CD8-positive, alpha-beta memory T cell (primary cell): ENCODE measurements around the gene LCA5. TPM values are rescaled to one million over a fixed set of nuclear protein-coding genes. Genes with fewer than 3 reads are reported as not detected.

Source experiments
- CTCF ChIA-PET: fragments of 350-600 bp; sonication (Branson Sonifier 250); formaldehyde crosslinking; loops from one replicate; lab custom pipeline; 2021; ENCODE audit warnings: antibody characterized with exemption; lab: Charles Lee
- POLR2A ChIA-PET: fragments of 350-600 bp; sonication (Branson Sonifier 250); formaldehyde crosslinking; loops from one replicate; lab custom pipeline; 2021; ENCODE audit warnings: antibody characterized with exemption; lab: Charles Lee
- DNase-seq, 5 donors: peaks; one replicate each; pipeline versions ENCODE4 v3.0.0 to v3.0.0-alpha.2; 2020 to 2022; ENCODE audit warnings: mixed read lengths in 1 of 5
- H3K27ac ChIP-seq: one replicate; pipeline ENCODE4 v1.7.0; 2013; ENCODE audit warnings: low read depth, mild to moderate bottlenecking, low read length, moderate library complexity
- H3K27me3 ChIP-seq: 2 replicates; pipeline ENCODE4 v1.7.0; 2013; ENCODE audit warnings: low read length, mild to moderate bottlenecking; ENCODE audit not compliant: insufficient read depth, poor library complexity, severe bottlenecking
- H3K36me3 ChIP-seq: 2 replicates; pipeline ENCODE4 v1.7.0; 2013; ENCODE audit warnings: mild to moderate bottlenecking, low read length, moderate library complexity; ENCODE audit not compliant: insufficient read depth
- H3K4me1 ChIP-seq: 2 replicates; pipeline ENCODE4 v1.7.0; 2013; ENCODE audit warnings: mild to moderate bottlenecking, low read length, moderate library complexity; ENCODE audit not compliant: insufficient read depth
- H3K4me3 ChIP-seq: 2 replicates; pipeline ENCODE4 v1.7.0; 2013; ENCODE audit warnings: mild to moderate bottlenecking, low read length
- H3K9me3 ChIP-seq: 2 replicates; pipeline ENCODE4 v1.7.0; 2013; ENCODE audit warnings: mild to moderate bottlenecking, low read length
- H3K27ac Mint-ChIP-seq, 8 donors: one replicate each; pipeline ENCODE4 v1.8.0; 2020 to 2021; ENCODE audit warnings: mixed read lengths in 8 of 8, mild to moderate bottlenecking in 6 of 8, inconsistent platforms in 3 of 8, moderate library complexity in 3 of 8
- H3K27me3 Mint-ChIP-seq, 2 donors: one replicate each; pipeline ENCODE4 v1.8.0; 2020 to 2021; ENCODE audit warnings: mixed read lengths in 2 of 2, mild to moderate bottlenecking in 1 of 2, moderate library complexity in 1 of 2
- H3K36me3 Mint-ChIP-seq, 3 donors: one replicate each; pipeline ENCODE4 v1.8.0; 2020 to 2021; ENCODE audit warnings: mixed read lengths in 3 of 3, inconsistent platforms in 1 of 3, mild to moderate bottlenecking in 1 of 3
- H3K4me1 Mint-ChIP-seq, 3 donors: one replicate each; pipeline ENCODE4 v1.8.0; 2020 to 2021; ENCODE audit warnings: mixed read lengths in 3 of 3, inconsistent platforms in 1 of 3, mild to moderate bottlenecking in 1 of 3
- H3K4me3 Mint-ChIP-seq, 7 donors: one replicate each; pipeline ENCODE4 v1.8.0; 2020 to 2021; ENCODE audit warnings: mixed read lengths in 7 of 7, mild to moderate bottlenecking in 6 of 7, moderate library complexity in 4 of 7, inconsistent platforms in 2 of 7
- H3K9me3 Mint-ChIP-seq, 5 donors: one replicate each; pipeline ENCODE4 v1.8.0; 2020 to 2022; ENCODE audit warnings: mixed read lengths in 5 of 5, mild to moderate bottlenecking in 3 of 5, moderate library complexity in 2 of 5, inconsistent platforms in 1 of 5
- polyA plus RNA-seq: library from polyadenylated mRNA; unstranded; fragments of 300-500 nt; fragmentation: Illumina TruSeq; gene quantifications from one replicate; pipeline ENCODE4 v1.2.3, GENCODE V29; 2021
- total RNA-seq, 2 experiments: library from RNA; stranded (reverse); gene quantifications; one replicate each; pipeline ENCODE4 v1.2.3, GENCODE V29; 2021

LCA5 gene
- total and polyA plus RNA-seq, 3 experiments from 2014 or later = 0.12 to 0.22 (median 0.16) TPM

DNA sequence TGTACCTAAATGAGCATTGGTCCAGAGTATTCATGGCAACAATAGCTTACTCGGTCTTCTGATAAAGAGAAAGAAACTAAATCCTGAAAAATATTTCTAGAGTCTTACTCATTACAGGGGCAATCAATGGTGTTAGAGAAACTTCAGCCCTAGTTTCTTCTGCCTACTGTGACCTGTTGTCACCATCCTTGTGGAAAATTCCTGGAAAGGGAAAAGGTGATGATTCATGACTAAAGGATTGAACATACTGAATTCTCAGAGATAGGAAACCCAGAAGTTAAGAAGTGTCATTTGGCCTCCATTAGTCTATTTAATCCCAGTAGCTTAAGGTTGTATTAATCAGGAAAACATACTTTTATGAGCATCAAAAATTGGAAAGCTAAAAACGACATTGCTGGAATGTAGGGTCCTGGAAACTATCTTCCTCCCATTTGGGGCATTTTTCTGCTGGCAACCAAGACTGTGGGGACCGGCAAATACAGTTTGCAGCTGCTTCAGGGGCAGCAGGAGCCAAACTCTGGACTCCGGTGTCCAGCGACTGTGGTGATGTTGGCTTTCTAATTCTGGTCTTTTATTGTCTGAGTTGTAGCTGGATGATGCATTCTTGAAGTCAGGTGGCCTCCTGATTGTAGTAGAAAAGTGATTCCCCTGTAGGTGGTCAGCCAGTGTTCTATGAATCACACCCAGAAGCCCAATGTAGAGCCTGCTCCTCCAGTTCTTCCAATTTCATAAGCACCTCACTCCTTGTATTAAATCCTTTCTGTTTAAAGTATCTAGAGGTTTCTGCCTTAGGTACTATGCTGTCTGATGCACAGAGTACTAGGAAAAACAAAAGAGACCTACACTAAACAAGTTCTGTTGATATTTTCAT is 67.6 kb downstream of the LCA5 start:
- H3K27ac Mint-ChIP-seq = no peak overlapping the region
- H3K27ac ChIP-seq = no peak overlapping the region
- H3K27me3 ChIP-seq = no peaks in the 10 kb centered on the region
- H3K9me3 ChIP-seq = no peaks in the 10 kb centered on the region
- H3K36me3 Mint-ChIP-seq = no peaks in the 10 kb centered on the region
- CTCF ChIA-PET = no interaction called here
- H3K4me1 ChIP-seq = no peaks in the 10 kb centered on the region
- no peak for DNase-seq
- no peaks in the 10 kb centered on the region for H3K36me3 ChIP-seq
- no peaks in the 10 kb centered on the region for H3K9me3 Mint-ChIP-seq
- peaks cover 0 to 10% of the 10 kb centered on the region in 2 donors for H3K27me3 Mint-ChIP-seq
- no peak overlapping the region for H3K4me3 Mint-ChIP-seq
- POLR2A ChIA-PET = no interaction called here
- H3K4me1 Mint-ChIP-seq = no peaks in the 10 kb centered on the region
- no peak overlapping the region for H3K4me3 ChIP-seq

DNA sequence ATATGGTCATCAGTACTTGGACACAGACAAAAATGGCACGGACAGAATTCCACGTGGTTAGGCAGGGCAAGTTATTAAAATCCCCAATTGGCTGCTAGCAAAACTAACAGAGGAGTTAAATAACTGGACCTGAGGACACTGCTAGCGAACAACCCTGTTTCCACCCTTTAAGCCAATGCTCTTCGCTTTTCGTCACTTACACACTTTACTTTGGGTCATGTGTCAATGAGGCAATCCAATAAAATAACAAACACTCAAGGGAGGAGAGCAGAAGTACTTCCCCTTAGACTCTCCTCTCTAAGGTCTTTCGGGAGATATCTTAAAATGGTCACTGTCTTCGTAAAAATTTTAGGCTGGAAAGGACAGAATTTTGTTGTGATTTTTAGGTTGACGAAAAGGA is 68.6 kb downstream of the LCA5 start:
- H3K4me3 ChIP-seq = no peak overlapping the region
- no peak overlapping the region for H3K27ac Mint-ChIP-seq
- no peak overlapping the region for H3K27ac ChIP-seq
- DNase-seq = no peak
- H3K4me1 Mint-ChIP-seq = no peaks in the 10 kb centered on the region
- no peaks in the 10 kb centered on the region for H3K4me1 ChIP-seq
- peaks cover 0 to 10% of the 10 kb centered on the region in 2 donors for H3K27me3 Mint-ChIP-seq
- no peaks in the 10 kb centered on the region for H3K9me3 ChIP-seq
- no peaks in the 10 kb centered on the region for H3K9me3 Mint-ChIP-seq
- ChIA-PET POLR2A (no interaction called here), CTCF (no interaction called here)
- no peaks in the 10 kb centered on the region for H3K36me3 ChIP-seq
- H3K36me3 Mint-ChIP-seq = no peaks in the 10 kb centered on the region
- H3K4me3 Mint-ChIP-seq = no peak overlapping the region
- no peaks in the 10 kb centered on the region for H3K27me3 ChIP-seq

DNA sequence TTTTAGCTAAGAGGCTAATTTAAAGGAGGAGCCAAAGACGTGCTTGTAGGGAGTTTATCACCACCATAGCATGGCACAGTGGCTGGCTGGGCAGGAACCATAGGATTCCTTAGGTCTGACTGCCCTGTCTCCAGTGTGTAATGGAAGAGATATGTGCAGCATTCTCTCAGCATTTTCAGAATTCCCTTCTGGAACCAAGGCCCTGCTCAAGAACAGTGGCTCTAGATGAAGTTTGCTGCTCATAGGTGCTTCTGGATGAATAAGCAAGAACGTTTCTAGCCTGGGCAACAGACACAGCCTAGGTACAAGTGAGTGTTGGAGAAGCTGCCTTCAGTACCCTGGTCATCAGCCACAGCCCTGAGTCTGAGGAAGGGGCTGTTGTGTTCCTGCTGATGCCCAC is 69.1 kb downstream of the LCA5 start:
- Mint-ChIP-seq H3K9me3 (no peaks in the 10 kb centered on the region), H3K27ac (no peak overlapping the region), H3K4me3 (no peak overlapping the region), H3K27me3 (peaks cover 0 to 10% of the 10 kb centered on the region in 2 donors), H3K4me1 (no peaks in the 10 kb centered on the region), H3K36me3 (no peaks in the 10 kb centered on the region)
- ChIA-PET CTCF (no interaction called here), POLR2A (no interaction called here)
- Histone ChIP-seq H3K27ac (no peak overlapping the region), H3K36me3 (no peaks in the 10 kb centered on the region), H3K27me3 (no peaks in the 10 kb centered on the region), H3K4me1 (no peaks in the 10 kb centered on the region), H3K9me3 (no peaks in the 10 kb centered on the region), H3K4me3 (no peak overlapping the region)
- no peak for DNase-seq

DNA sequence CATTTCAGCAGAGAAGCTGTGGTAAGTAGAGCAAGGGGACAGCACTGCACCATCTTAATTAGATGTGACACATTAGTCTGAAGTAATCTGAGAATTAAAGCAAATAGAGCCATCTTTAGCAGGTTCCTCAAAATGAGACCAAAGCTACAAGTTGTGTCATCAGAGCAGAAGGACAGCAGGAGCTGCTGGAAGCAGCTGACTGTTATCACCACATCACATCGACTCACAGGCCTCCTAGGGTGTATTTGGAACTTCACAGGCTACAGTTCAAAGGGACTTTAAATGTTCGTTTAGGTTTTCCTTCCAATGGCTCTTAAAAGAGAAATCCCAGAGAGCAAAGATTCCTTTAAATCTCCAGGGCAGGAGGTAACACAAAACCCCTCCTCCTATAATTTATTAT is 69.5 kb downstream of the LCA5 start:
- Mint-ChIP-seq H3K4me3 (no peak overlapping the region), H3K27ac (no peak overlapping the region), H3K4me1 (no peaks in the 10 kb centered on the region), H3K27me3 (peaks cover 0 to 10% of the 10 kb centered on the region in 2 donors), H3K9me3 (no peaks in the 10 kb centered on the region), H3K36me3 (no peaks in the 10 kb centered on the region)
- Histone ChIP-seq H3K36me3 (no peaks in the 10 kb centered on the region), H3K4me1 (no peaks in the 10 kb centered on the region), H3K27ac (no peak overlapping the region), H3K4me3 (no peak overlapping the region), H3K27me3 (no peaks in the 10 kb centered on the region), H3K9me3 (no peaks in the 10 kb centered on the region)
- CTCF ChIA-PET = no interaction called here
- POLR2A ChIA-PET = no interaction called here
- no peak for DNase-seq

DNA sequence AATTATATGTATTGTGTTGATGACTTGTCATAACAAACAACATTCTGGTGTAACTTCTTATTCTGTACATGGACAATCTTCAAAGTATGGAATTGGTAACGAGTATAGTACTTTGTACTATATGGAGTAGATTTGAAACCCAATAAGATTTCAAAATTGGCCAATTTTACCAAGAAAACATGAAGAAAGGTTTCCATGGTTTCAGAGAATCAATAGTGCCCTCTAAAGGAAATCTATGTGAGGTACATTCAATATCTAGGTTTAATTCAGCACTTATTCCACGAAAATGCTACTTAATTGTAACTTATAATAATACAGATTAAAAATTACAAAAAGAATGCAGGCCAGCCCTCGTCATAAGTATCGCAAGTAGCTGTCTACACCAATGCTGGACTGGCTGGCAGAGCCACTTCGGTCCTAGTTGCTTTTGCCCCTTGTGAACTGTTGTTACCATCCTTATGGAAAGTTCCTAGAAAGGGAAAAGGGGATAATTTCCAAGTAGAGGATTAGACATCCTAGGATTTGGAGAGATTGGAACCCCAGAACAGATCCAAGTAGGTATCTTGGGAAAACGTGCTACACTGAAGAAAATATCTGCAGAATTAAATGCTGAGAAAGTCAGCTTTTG is 70.9 kb downstream of the LCA5 start:
- H3K9me3 ChIP-seq = no peaks in the 10 kb centered on the region
- ChIA-PET CTCF (no interaction called here), POLR2A (no interaction called here)
- no peaks in the 10 kb centered on the region for H3K4me1 ChIP-seq
- Mint-ChIP-seq H3K4me3 (no peak overlapping the region), H3K36me3 (no peaks in the 10 kb centered on the region), H3K4me1 (no peaks in the 10 kb centered on the region), H3K27ac (no peak overlapping the region), H3K9me3 (no peaks in the 10 kb centered on the region), H3K27me3 (peaks cover 0 to 10% of the 10 kb centered on the region in 2 donors)
- no peak overlapping the region for H3K4me3 ChIP-seq
- no peak for DNase-seq
- no peak overlapping the region for H3K27ac ChIP-seq
- H3K36me3 ChIP-seq = no peaks in the 10 kb centered on the region
- no peaks in the 10 kb centered on the region for H3K27me3 ChIP-seq

DNA sequence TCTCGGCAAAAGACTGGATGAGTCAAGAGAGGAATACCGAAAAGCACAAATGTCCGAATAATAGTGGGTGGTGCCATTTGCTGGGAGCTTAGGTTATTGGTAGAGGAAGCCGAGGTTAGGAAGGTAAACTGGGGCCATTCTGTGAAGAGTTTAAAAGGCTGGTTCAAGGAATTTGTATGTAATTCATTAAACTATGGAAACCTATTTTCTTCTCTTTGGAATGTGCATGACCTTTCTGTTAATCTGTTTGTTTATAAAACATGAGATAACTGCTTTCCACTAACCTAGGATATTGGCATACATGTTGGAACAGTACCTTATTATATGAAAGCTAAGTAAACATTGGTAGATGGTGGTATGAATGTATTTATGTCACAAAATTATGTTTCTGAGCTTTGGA is 71.8 kb downstream of the LCA5 start:
- Mint-ChIP-seq H3K27ac (no peak overlapping the region), H3K36me3 (no peaks in the 10 kb centered on the region), H3K27me3 (peaks cover 2 to 10% of the 10 kb centered on the region in 2 donors), H3K9me3 (no peaks in the 10 kb centered on the region), H3K4me3 (no peak overlapping the region), H3K4me1 (no peaks in the 10 kb centered on the region)
- Histone ChIP-seq H3K9me3 (no peaks in the 10 kb centered on the region), H3K27me3 (no peaks in the 10 kb centered on the region), H3K4me3 (no peak overlapping the region), H3K36me3 (no peaks in the 10 kb centered on the region), H3K27ac (no peak overlapping the region), H3K4me1 (no peaks in the 10 kb centered on the region)
- ChIA-PET CTCF (no interaction called here), POLR2A (no interaction called here)
- DNase-seq = no peak

DNA sequence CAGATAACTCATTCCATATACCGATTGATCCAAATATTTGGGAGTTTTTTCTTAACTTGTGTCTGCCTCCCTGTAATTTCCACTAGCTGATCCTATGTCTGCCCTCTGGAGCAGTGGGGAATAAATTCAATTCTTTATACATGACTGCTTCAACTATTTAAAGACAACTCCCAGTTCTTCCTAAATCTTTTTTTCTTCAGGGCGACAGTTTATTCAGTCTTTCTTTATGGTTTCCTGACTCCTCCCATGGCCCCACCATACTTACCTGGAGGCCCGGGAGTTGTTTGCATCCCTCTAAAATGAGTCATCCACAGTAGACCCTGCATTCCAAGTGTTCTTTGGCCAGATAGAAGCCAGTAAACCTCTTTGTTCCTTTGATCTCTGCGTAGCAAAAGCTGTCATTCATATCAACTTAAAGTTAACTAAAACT is 73.6 kb downstream of the LCA5 start:
- peaks cover 0 to 4% (median 0%) of the 10 kb centered on the region in 5 donors for H3K9me3 Mint-ChIP-seq
- H3K27ac Mint-ChIP-seq = no peak overlapping the region
- no peak overlapping the region for H3K27ac ChIP-seq
- peaks cover 2 to 6% of the 10 kb centered on the region in 2 donors for H3K27me3 Mint-ChIP-seq
- ChIA-PET POLR2A (no interaction called here), CTCF (no interaction called here)
- H3K4me1 Mint-ChIP-seq = no peaks in the 10 kb centered on the region
- no peaks in the 10 kb centered on the region for H3K9me3 ChIP-seq
- no peaks in the 10 kb centered on the region for H3K36me3 ChIP-seq
- H3K27me3 ChIP-seq = no peaks in the 10 kb centered on the region
- H3K4me1 ChIP-seq = no peaks in the 10 kb centered on the region
- no peak overlapping the region for H3K4me3 Mint-ChIP-seq
- H3K36me3 Mint-ChIP-seq = no peaks in the 10 kb centered on the region
- DNase-seq = no peak
- no peak overlapping the region for H3K4me3 ChIP-seq

DNA sequence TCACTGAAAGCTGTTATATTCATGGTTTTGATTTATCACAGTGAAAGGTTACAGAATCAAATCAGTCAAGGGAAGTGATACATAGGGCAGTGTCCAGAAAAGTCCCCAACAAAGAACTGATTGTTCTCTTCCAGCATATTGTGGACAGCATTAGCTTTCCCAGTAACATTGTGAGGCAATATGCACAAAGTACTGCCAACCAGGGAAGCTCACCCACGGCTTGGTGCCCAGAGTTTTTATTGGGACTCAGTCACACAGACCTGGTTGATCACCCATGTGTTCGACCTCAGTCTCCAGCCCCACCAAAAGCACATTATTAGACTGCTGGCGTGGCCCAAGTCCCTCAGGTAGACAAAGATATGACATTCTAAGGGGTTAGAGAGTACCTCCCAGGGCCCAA is 76.0 kb downstream of the LCA5 start:
- no peaks in the 10 kb centered on the region for H3K36me3 Mint-ChIP-seq
- no peaks in the 10 kb centered on the region for H3K36me3 ChIP-seq
- no peak overlapping the region for H3K27ac Mint-ChIP-seq
- no peaks in the 10 kb centered on the region for H3K4me1 ChIP-seq
- no peaks in the 10 kb centered on the region for H3K4me1 Mint-ChIP-seq
- peaks cover 0 to 2% of the 10 kb centered on the region in 2 donors for H3K27me3 Mint-ChIP-seq
- ChIA-PET POLR2A (no interaction called here), CTCF (no interaction called here)
- H3K9me3 ChIP-seq = no peaks in the 10 kb centered on the region
- DNase-seq = no peak
- H3K9me3 Mint-ChIP-seq = peaks cover 0 to 6% (median 0%) of the 10 kb centered on the region in 5 donors
- no peak overlapping the region for H3K4me3 ChIP-seq
- H3K27ac ChIP-seq = no peak overlapping the region
- H3K4me3 Mint-ChIP-seq = no peak overlapping the region
- no peaks in the 10 kb centered on the region for H3K27me3 ChIP-seq
